Esophagus squamous epithelium (tissue), 4 donors: ENCODE measurements around the gene NKAIN4.

Experiments
- POLR2A ChIP-seq, 4 donors: fragments of 450-650 bp; IDR thresholded peaks; one replicate each; pipeline ENCODE4 v1.6.1; 2017; ENCODE audit warnings: antibody characterized with exemption in 4 of 4, mild to moderate bottlenecking in 4 of 4, moderate library complexity in 3 of 4
- TF ChIP-seq, protein P1 (sequence below), 6 experiments: fragments of 450-650 bp in 4 of 6; fragments of 200-600 bp in 2 of 6; sonication (generic) in 2 of 6; IDR thresholded peaks; one replicate each; pipeline ENCODE4 v1.5.1; 2016 to 2019; ENCODE audit warnings: antibody characterized with exemption in 6 of 6, mild to moderate bottlenecking in 4 of 6, moderate library complexity in 4 of 6

GRCh38 chr20:63261795-63262528 is 7.7 kb upstream of the NKAIN4 start:
- TF ChIP-seq, protein P1, sequence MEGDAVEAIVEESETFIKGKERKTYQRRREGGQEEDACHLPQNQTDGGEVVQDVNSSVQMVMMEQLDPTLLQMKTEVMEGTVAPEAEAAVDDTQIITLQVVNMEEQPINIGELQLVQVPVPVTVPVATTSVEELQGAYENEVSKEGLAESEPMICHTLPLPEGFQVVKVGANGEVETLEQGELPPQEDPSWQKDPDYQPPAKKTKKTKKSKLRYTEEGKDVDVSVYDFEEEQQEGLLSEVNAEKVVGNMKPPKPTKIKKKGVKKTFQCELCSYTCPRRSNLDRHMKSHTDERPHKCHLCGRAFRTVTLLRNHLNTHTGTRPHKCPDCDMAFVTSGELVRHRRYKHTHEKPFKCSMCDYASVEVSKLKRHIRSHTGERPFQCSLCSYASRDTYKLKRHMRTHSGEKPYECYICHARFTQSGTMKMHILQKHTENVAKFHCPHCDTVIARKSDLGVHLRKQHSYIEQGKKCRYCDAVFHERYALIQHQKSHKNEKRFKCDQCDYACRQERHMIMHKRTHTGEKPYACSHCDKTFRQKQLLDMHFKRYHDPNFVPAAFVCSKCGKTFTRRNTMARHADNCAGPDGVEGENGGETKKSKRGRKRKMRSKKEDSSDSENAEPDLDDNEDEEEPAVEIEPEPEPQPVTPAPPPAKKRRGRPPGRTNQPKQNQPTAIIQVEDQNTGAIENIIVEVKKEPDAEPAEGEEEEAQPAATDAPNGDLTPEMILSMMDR (IDR thresholded peaks at IDR 0.05): no peak
- no peak for TF ChIP-seq POLR2A (IDR thresholded peaks at IDR 0.05)
